GM13976 (cell line): ENCODE measurements around the gene SHISAL1.

ENCODE experiments used
- DNase-seq: peaks from one replicate; pipeline ENCODE4 v3.0.0; 2012; ENCODE audit warnings: low spot score
- in situ Hi-C: fragments of 300-500 bp; cut with MboI; formaldehyde crosslinking; loops from one replicate; pipeline ENCODE4 v1.12.0; 2022; ENCODE audit warnings: low sequenced_read_pairs, mixed read lengths, inconsistent platforms; ENCODE audit not compliant: unreplicated experiment
- TF ChIP-seq, protein P1 (sequence below): IDR thresholded peaks from 2 replicates; pipeline ENCODE4 v1.5.1; 2012; ENCODE audit warnings: borderline replicate concordance, mild to moderate bottlenecking; ENCODE audit not compliant: insufficient read depth; ENCODE audit errors: extremely low read depth, missing control alignments, control extremely low read depth

The SHISAL1 gene

DNA sequence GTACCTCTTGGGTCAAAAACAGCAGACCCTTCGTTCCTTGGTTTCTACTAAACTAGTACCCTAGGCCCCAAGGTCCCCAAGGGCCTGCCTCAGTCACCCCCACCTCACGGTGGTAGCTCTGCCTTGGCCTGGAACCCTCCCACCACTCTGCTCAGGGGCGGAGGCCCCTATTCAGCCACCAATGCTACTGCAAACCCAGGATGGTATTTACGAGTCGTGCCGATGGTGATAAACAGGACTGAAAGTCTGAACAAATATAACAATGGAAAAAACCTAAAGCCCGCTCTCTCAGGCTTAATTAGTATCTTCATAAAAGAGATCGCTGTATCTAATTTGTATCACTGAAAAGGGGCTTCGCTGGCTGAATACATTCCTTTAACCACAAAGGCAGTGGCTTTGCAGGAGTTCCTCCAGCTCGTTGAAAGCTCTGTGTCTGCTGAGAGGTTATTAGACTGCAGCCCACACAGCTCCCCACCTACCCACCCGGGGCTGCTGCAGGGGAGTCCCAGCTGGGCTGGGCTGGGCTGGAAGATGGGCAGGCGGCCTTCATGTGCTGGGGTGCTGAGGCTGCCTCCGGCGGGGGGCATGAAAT, 15.2 kb downstream of the SHISAL1 start:
- TF ChIP-seq, protein P1, sequence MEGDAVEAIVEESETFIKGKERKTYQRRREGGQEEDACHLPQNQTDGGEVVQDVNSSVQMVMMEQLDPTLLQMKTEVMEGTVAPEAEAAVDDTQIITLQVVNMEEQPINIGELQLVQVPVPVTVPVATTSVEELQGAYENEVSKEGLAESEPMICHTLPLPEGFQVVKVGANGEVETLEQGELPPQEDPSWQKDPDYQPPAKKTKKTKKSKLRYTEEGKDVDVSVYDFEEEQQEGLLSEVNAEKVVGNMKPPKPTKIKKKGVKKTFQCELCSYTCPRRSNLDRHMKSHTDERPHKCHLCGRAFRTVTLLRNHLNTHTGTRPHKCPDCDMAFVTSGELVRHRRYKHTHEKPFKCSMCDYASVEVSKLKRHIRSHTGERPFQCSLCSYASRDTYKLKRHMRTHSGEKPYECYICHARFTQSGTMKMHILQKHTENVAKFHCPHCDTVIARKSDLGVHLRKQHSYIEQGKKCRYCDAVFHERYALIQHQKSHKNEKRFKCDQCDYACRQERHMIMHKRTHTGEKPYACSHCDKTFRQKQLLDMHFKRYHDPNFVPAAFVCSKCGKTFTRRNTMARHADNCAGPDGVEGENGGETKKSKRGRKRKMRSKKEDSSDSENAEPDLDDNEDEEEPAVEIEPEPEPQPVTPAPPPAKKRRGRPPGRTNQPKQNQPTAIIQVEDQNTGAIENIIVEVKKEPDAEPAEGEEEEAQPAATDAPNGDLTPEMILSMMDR = no peak
- in situ Hi-C loops = no loop called here
- no peak for DNase-seq

GRCh38 chr22:44295406-44295805, 17.3 kb downstream of the SHISAL1 start:
- DNase-seq = no peak
- TF ChIP-seq, protein P1 = no peak
- in situ Hi-C loops = no loop called here

- in situ Hi-C loops = no loop called here
- no peak for DNase-seq
- TF ChIP-seq, protein P1 = no peak
These were observed 18.9 kb downstream of the SHISAL1 start for GRCh38 chr22:44293876-44294275.

- TF ChIP-seq, protein P1 = no peak
- DNase-seq = no peak
- in situ Hi-C loops = no loop called here
These were observed 19.7 kb downstream of the SHISAL1 start for GRCh38 chr22:44293034-44293433.

DNA sequence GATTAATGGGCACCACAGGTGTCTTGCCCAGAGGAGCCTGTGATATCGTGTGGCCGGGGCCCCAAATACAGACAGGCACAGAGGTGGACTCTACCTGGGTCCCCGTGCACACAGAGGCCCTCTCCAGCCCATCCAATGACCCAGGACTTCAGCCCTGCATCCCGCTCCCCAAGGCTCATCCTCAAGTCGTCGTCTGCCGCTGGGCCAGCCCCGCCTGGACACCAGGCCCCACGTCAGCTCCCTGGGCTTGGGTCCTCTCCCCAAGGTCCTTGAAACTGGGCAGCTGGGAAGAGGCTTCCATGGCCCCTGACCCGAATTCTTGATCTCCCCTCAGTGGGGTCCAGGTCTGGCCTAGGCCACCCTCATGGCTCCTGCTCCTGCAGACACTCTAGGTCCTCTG, 20.2 kb downstream of the SHISAL1 start:
- no peak for DNase-seq
- in situ Hi-C loops = no loop called here
- TF ChIP-seq, protein P1 = no peak

DNA sequence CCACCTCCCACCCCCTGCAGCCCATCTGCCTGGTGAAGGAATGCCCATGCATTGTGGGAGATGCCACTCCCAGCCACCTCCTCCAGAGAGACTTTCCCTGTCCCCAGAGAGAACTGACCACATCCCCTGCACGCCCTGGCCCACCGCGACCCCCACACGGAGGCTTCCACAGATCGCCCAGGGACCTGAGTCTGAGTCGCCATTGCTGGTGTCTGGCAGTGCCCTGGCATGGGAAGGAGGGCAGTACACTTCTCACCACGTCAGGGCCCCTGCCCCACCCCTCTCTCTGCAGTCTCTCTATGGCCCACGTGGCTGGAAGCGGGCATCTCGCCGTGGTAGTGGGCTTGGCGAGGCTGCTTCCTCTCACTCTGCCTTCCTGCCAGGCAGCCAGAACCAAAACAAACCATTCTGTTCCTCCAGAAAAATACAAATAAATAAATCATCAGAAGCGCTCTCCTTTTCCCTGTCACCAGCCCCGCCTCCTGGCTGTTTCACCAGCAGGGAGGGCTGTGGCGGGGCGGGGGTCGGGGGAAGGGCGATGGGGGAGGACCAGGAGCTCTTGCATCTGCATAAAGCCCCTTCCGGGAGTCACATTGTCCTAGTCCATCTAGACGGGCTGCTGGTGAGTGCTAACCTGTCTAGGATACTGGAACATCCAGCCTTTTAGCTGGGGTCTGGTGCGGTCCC, 20.9 kb downstream of the SHISAL1 start:
- TF ChIP-seq, protein P1 = no peak
- no peak for DNase-seq
- in situ Hi-C loops = no loop called here

DNA sequence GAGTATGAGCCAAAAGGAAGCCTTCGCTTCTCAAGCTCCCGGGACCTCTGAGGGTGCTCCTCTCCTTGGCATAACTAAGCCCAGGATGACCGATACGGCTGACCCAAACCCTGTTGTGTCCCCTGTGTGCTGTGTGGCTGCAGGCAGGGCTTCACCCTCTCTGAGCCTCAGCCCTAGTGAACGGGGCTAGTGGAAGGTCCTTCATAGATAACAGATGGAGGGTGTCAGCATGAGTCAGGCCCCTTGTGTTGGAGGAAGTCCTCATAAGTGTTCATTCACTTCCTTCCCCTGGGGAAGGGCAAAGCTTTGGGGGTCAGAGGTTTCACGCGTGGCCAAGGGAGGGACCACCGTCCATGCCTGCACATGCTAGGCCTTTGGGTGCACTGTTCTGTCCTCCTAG, 21.5 kb downstream of the SHISAL1 start:
- DNase-seq = no peak
- in situ Hi-C loops = no loop called here
- TF ChIP-seq, protein P1 = no peak
